OCI-LY1 (cell line): ENCODE measurements around the gene EDN2.

Experiments used
- H2AFZ ChIP-seq: fragments of 200-600 bp; sonication (generic), shearing (Covaris generic); 2 replicates; pipeline ENCODE4 v1.6.0; 2014; ENCODE audit warnings: antibody characterized with exemption, mild to moderate bottlenecking, low read length
- H3F3A ChIP-seq: fragments of 200-600 bp; sonication (generic), shearing (Covaris generic); 2 replicates; pipeline ENCODE4 v1.6.0; 2014; ENCODE audit warnings: mild to moderate bottlenecking, antibody characterized with exemption, low read length, moderate library complexity; ENCODE audit not compliant: insufficient read depth
- H3K27ac ChIP-seq: fragments of 200-600 bp; sonication (generic); 2 replicates; pipeline ENCODE4 v1.5.1; 2014; ENCODE audit warnings: low read length, mixed run types, mild to moderate bottlenecking, low read depth; ENCODE audit not compliant: poor library complexity, severe bottlenecking
- H3K27me3 ChIP-seq: fragments of 200-600 bp; sonication (generic); 2 replicates; pipeline ENCODE4 v1.6.0; 2014; ENCODE audit warnings: antibody characterized with exemption, mild to moderate bottlenecking, low read length, moderate library complexity; ENCODE audit not compliant: insufficient read depth
- H3K36me3 ChIP-seq: fragments of 200-600 bp; sonication (generic); 2 replicates; pipeline ENCODE4 v1.6.1; 2014; ENCODE audit warnings: mild to moderate bottlenecking, antibody characterized with exemption, low read length, moderate library complexity, mixed read lengths; ENCODE audit not compliant: insufficient read depth
- H3K4me1 ChIP-seq: fragments of 200-600 bp; sonication (generic); 2 replicates; pipeline ENCODE4 v1.5.1; 2014; ENCODE audit warnings: mild to moderate bottlenecking, low read length, moderate library complexity; ENCODE audit not compliant: insufficient read depth, severe bottlenecking
- H3K4me2 ChIP-seq: fragments of 200-600 bp; sonication (generic), shearing (Covaris generic); 2 replicates; pipeline ENCODE4 v1.6.1; 2014; ENCODE audit warnings: low read length
- H3K4me3 ChIP-seq: fragments of 200-600 bp; sonication (generic); 2 replicates; pipeline ENCODE4 v1.5.1; 2014; ENCODE audit warnings: low read length, low read depth, mild to moderate bottlenecking, mixed read lengths; ENCODE audit not compliant: poor library complexity, severe bottlenecking
- H3K79me2 ChIP-seq: fragments of 200-600 bp; shearing (Covaris generic); 2 replicates; pipeline ENCODE4 v1.6.1; 2016; ENCODE audit warnings: mixed run types, low read length, mixed read lengths; ENCODE audit not compliant: insufficient read depth
- H3K9ac ChIP-seq: fragments of 200-600 bp; sonication (generic), shearing (Covaris generic); 2 replicates; pipeline ENCODE4 v1.6.1; 2014; ENCODE audit warnings: mild to moderate bottlenecking, low read length, mixed read lengths
- H3K9me2 ChIP-seq: fragments of 200-600 bp; sonication (generic), shearing (Covaris generic); 2 replicates; pipeline ENCODE4 v1.6.1; 2014; ENCODE audit warnings: low read depth, mild to moderate bottlenecking, low read length, mixed read lengths
- H3K9me3 ChIP-seq: fragments of 200-600 bp; shearing (Covaris generic); 2 replicates; pipeline ENCODE4 v1.6.1; 2014; ENCODE audit warnings: low read length, mixed read lengths
- H4K20me1 ChIP-seq: fragments of 200-600 bp; sonication (generic), shearing (Covaris generic); 2 replicates; pipeline ENCODE4 v1.6.0; 2016; ENCODE audit warnings: mild to moderate bottlenecking, low read length; ENCODE audit not compliant: insufficient read depth
- EZH2 ChIP-seq: fragments of 200-600 bp; sonication (generic), shearing (Covaris generic); IDR thresholded peaks from 2 replicates; pipeline ENCODE4 v1.8.0; 2017; ENCODE audit warnings: borderline replicate concordance, mixed run types, mild to moderate bottlenecking, antibody characterized with exemption, low read length, moderate library complexity, mixed read lengths
- TF ChIP-seq, protein P1 (sequence below): fragments of 200-600 bp; sonication (generic), shearing (Covaris generic); IDR thresholded peaks from 2 replicates; pipeline ENCODE4 v1.5.1; 2017; ENCODE audit warnings: mild to moderate bottlenecking, antibody characterized with exemption, low read length, moderate library complexity, mixed read lengths

Gene EDN2

DNA sequence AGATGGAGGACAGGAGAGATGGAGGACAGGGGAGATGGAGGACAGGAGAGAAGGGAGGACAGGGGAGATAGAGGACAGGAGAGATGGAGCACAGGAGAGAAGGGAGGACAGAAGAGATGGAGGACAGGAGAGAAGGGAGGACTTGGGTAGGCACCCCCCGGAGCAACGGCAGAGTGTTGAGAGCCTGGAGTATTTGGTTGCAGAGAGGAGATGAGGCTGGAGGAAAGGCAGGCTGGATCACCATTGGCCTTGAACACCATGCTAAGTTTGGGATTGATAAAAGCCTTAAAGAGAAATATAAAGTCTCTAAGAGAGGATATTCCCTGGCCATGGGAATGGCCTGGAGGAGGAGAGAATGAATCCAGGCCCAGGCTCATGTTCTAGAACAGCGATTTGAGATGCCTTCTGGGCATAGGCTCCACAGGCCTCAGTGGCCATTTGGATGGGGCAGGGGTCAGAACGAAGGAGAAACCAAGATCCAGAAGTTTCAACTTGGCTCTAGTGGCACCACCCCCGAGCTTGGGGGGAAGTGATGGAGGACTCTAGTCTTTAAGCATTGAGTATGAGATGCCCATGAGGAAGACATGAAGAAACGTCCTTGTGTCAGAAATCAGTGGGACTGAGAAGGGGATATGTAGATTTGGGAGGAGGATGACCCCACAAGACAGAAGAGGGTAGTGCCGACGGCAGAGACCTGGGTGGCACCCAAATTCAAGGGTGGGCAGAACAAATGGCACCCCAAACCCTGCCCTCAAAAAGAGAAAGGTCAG, 47.9 kb upstream of the EDN2 start:
- Histone ChIP-seq H3K4me1 (peaks cover 13% of the 10 kb centered on the region), H2AFZ (no peak overlapping the region), H3K27me3 (no peaks in the 10 kb centered on the region), H3K79me2 (no peaks in the 10 kb centered on the region), H3F3A (no peaks in the 10 kb centered on the region), H3K9me2 (no peaks in the 10 kb centered on the region), H3K9ac (no peak overlapping the region), H3K9me3 (no peaks in the 10 kb centered on the region), H3K4me3 (no peak overlapping the region), H3K27ac (no peak overlapping the region), H3K4me2 (no peak overlapping the region), H4K20me1 (no peaks in the 10 kb centered on the region), H3K36me3 (no peaks in the 10 kb centered on the region)
- TF ChIP-seq, protein P1, sequence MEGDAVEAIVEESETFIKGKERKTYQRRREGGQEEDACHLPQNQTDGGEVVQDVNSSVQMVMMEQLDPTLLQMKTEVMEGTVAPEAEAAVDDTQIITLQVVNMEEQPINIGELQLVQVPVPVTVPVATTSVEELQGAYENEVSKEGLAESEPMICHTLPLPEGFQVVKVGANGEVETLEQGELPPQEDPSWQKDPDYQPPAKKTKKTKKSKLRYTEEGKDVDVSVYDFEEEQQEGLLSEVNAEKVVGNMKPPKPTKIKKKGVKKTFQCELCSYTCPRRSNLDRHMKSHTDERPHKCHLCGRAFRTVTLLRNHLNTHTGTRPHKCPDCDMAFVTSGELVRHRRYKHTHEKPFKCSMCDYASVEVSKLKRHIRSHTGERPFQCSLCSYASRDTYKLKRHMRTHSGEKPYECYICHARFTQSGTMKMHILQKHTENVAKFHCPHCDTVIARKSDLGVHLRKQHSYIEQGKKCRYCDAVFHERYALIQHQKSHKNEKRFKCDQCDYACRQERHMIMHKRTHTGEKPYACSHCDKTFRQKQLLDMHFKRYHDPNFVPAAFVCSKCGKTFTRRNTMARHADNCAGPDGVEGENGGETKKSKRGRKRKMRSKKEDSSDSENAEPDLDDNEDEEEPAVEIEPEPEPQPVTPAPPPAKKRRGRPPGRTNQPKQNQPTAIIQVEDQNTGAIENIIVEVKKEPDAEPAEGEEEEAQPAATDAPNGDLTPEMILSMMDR, result no peak
- TF ChIP-seq EZH2, result no peak

DNA sequence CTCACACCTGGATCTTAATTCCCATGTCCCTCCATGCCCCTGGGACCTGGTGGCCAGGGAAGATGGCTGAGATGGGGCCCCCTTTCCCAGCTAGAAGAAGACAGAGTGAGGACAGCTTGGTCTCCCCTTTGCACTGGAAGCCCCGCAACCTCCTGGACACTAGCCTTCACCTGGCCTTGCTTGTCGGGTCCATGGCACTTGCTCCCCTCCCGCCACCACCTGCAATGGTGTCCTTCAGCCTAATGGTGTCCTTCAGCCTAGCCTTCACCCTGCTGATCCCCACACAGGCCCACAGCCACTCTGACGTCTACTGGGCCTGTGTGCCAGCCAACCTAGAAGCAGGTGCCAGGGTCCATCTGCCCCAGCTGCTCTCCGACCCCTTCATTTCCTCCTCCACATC, 45.9 kb upstream of the EDN2 start:
- Histone ChIP-seq H4K20me1 (no peaks in the 10 kb centered on the region), H3K9ac (no peak overlapping the region), H3K27ac (no peak overlapping the region), H2AFZ (no peak overlapping the region), H3K36me3 (no peaks in the 10 kb centered on the region), H3K9me3 (no peaks in the 10 kb centered on the region), H3K4me1 (no peaks in the 10 kb centered on the region), H3K4me2 (no peak overlapping the region), H3K9me2 (no peaks in the 10 kb centered on the region), H3K4me3 (no peak overlapping the region), H3F3A (no peaks in the 10 kb centered on the region), H3K27me3 (no peaks in the 10 kb centered on the region), H3K79me2 (no peaks in the 10 kb centered on the region)
- TF ChIP-seq EZH2, result no peak
- TF ChIP-seq, protein P1, result no peak

DNA sequence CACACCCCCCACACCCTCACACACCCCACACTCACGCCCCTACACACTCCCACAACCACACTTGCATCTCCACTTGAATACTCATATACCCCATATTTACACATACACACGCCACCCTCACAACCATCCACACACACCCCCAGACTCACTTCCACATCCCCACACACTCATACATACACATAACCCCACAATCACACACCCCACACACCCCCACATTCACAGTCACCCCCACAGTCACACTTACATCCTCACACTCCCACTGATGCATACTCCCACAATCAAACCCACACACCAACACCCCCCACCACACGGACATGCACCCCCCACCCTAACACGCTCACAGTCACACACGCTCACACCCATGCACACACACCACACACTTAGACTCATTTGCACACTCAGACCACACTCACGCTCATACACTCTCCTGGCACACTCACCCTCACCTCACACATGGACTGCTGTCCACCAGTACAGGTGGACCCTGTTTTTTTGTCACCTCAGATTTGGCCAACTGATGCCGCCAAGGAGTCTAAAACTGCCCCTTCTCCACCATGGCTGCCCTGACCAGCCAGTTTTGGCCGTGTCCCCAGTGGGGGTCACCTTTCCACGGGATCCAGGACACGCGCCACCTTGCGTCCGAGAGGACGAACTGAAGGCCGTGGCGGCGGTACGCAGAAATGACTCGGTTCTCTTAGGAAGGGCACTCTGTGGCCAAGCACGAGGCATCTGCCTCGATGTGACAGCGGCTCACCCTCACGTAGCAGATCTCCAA, 45.3 kb upstream of the EDN2 start:
- Histone ChIP-seq H3K4me3 (no peak overlapping the region), H3K4me1 (no peaks in the 10 kb centered on the region), H3K27me3 (no peaks in the 10 kb centered on the region), H3K9me3 (no peaks in the 10 kb centered on the region), H3K9me2 (no peaks in the 10 kb centered on the region), H4K20me1 (no peaks in the 10 kb centered on the region), H3K79me2 (no peaks in the 10 kb centered on the region), H3K4me2 (no peak overlapping the region), H3K9ac (no peak overlapping the region), H3K36me3 (no peaks in the 10 kb centered on the region), H3F3A (no peaks in the 10 kb centered on the region), H3K27ac (no peak overlapping the region), H2AFZ (no peak overlapping the region)
- TF ChIP-seq EZH2, result no peak
- TF ChIP-seq, protein P1, result no peak
